ENCODE measurements around the gene NBEAL2.

GRCh38 chr3:46992231-46992630 is 12.8 kb downstream of the NBEAL2 start:
- TF ChIP-seq CTCF (conservative IDR thresholded peaks at IDR 0.05; ENCODE audit: low read depth, low read length), result no peak
- TF ChIP-seq EZH2 (IDR thresholded peaks at IDR 0.05; ENCODE audit: low read length, unreplicated experiment), result no peak
- TF ChIP-seq EZH2phosphoT487 (IDR thresholded peaks at IDR 0.05; ENCODE audit: borderline replicate concordance, low read length), result no peak

Data from PC-3 (cell line).